Dermis blood vessel endothelial cell (primary cell): ENCODE data around the gene UBL4B. TPM values are rescaled to one million over a fixed set of nuclear protein-coding genes. Genes with fewer than 3 reads are reported as not detected.
"Not testable (repeated sequence)": the region's sequence is repeated elsewhere in the genome, so short reads cannot be mapped to it uniquely, and the experiment has no call there.

Source experiments
- DNase-seq: peaks from one replicate; pipeline ENCODE4 v3.0.0; 2010
- total RNA-seq: library from RNA; depleted of rRNA; stranded (reverse); fragments of >200 nt; gene quantifications from 2 replicates; pipeline ENCODE4 v1.2.3, GENCODE V29; 2014

UBL4B gene, protein sequence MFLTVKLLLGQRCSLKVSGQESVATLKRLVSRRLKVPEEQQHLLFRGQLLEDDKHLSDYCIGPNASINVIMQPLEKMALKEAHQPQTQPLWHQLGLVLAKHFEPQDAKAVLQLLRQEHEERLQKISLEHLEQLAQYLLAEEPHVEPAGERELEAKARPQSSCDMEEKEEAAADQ
- total RNA-seq = not detected in 2 replicates

GRCh38 chr1:110112143-110112542 lies at the start of gene UBL4B:
Gene UBL4B, plus strand, starts transcription at chr1:110112443. Its CDS starts 92 bp downstream, at chr1:110112535.
- no peak for DNase-seq

GRCh38 chr1:110062612-110063011 lies 49.6 kb upstream of the UBL4B start:
- DNase-seq = no peak

GRCh38 chr1:110063781-110064180 lies 48.5 kb upstream of the UBL4B start:
- no peak for DNase-seq

DNA sequence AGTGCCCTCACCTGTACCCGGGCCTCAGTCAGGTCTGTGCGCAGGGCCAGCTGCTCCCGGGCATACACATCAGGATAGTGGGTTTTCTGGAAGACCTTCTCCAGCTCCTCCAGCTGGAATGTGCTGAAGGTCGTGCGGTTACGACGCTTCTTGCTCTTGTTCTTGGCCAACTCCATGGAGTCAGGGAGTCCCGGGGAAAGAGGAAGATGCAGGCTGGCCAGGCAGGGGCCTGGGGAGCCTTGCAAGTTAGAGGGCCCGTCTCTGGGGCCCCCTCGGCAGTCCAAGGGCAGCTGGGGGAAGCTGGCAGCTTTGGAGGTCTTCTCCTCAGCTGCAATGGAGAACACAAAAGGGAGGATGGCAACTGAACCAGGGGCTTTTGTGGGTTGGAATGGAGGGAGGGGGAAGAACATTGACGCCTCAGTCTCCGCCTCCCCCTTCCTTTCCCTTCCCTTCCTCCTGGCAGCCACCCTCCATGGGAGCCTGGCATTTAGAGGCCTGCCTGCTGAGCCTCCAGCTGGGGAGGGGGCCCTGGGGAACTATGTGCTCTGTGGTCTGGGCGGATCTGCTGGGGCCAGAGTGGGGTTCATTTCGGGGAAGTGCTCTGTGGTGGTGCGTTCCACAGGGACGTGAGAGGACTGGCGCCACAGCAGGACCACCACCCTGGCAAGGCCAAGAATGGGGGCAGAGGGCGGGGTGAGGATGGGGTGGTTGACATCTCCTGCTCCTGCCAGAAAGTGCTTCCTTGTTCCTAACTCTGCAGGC lies 47.5 kb upstream of the UBL4B start:
- DNase-seq = no peak

- no peak for DNase-seq
Observed at GRCh38 chr1:110065841-110066240, 46.4 kb upstream of the UBL4B start.

GRCh38 chr1:110067479-110067892 lies 44.8 kb upstream of the UBL4B start:
- DNase-seq = no peak

DNA sequence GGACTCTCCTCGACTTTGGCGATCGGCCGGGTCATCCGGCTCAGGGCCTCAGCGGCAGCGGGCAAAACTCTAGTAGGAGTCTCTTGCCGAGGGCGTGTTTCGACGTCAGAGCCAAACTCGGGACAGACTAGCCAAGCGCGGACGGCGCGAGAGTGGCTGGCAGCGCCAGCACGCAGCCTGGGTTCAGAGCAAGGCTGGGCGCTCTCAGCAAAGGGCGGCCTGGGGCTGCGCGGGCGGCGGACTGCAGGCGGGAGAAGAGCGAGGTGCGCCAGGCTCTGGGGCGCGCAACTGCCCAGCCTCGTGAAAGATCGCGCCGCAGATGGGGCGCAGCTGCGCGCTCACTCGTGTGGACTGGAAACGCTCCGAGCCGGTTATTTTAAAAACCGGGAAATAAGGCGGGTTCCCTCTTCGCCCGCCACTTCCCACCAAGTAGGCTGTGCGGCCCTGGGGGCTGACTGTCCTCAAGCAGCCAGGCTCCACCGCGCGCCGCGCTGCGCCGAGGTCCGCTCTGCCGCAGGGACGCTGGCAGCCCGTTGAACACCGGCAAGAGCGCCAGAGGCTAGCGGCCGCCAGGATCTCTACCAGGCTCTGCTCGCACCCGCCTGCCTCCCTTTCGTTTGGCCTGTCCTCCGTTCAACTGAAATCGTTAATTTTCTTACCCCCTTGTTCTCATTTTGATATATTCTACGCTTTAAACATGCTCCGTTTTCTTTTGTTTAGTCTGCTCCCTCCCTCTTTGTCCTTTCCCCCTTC lies 44.2 kb upstream of the UBL4B start:
- peak; percentile 23 for DNase-seq

DNA sequence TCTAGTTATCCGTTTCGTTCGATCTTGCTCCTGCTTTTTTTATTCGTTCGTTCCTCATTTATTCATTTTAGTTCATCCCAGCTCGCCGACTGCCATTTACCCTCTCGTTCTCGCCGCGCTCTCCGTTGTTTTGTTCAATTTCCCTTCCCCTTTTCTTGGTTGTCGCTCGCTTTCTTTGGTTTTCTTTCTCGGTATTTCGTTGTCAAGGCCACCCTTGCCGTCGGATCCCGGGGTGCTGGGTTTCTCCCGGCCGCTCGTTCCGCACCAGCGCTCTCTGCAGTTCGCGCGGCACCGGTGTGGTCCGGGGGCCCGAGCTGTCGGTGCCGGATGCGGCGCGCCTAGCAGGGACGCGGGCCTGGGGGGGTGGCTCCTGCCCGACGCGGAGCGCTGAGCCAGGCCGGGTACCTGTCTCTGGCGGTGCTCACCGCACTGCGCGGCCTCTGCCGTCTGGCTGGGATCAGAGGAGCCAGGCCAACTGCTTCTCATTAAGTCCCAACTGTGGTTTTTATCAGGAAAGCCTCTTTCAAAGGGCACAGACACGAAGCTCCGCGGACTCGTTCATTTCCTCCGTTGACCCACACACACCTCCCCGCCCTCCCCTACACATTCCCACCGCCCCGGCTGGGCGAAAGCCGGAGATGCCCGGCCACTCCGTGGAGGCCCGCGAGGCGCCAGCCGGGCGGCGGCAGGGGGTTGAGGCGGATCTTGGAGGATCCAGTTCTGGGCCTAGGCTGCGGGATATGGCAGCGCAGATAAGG lies 43.4 kb upstream of the UBL4B start:
- DNase-seq = no peak

DNA sequence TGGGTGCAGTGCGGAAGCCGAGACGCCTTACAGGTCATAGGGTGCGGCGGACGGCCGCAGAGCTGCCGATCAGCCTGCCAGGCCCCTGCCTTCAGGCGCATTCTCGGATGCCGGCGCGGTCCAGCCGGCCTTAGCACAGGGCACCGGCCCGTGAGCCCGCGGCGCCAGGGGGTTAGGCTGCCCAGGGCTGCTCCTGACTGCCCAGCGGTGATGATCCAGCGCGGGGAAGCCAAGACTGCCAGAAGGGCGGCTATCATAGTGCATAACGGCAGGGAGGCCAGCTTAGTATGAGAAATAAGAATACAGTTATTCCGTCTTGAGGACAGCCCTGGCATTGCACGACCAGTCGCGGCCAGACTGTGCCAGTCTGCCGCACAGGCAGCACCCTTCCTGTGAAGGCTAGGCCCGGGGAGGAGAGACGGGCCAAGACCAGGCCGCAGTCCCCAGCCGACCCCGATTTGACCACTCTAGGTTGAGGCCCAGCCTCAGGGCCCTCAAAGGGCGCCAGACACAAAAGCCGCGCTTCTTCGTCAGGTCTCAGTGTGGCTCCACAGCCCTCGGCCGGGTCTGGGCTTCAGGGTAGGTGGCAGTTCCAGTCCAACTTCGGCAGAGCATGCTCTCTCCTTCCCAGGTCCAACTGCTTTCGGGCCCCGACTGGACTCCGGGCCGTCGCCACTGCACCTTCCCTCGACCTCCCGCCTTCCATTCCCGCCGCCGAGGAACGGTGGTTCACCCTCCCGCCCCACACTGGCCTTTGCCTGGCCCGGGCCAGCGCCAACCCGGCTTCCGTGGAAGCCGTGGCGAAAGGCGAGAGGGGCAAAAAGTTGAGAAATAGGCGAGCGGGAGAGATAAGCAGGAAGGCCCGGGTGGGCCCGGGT lies 42.6 kb upstream of the UBL4B start:
- DNase-seq = peak; percentile 16

DNA sequence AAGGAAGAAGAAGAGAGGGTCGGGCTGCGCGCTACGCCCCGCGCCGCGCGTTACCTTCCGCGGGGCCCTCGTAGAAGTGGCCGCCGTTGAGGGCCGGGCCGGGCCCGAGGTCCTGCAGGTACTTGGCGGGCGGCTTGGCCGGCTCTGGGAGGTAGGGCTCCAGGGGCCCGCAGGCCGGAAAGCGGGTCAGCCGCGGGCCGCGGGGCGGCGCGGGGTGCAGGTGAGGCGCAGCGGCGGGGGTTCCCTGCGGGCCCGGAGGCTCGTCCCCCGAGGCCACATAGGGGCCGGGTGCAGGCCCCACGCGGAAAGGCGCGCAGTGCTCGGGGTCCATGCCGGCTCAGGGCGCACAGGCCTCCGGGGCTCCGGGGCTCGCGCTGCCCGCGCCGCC lies 42.0 kb upstream of the UBL4B start:
- DNase-seq = no peak

GRCh38 chr1:110070671-110071242 lies 41.5 kb upstream of the UBL4B start, which contains the start of gene ALX3:
Gene ALX3, minus strand, starts transcription at chr1:110070672. Its CDS starts 60 bp downstream, at chr1:110070612.
- DNase-seq = no peak

- DNase-seq = no peak
Observed at GRCh38 chr1:110074166-110074565, 38.1 kb upstream of the UBL4B start.

DNA sequence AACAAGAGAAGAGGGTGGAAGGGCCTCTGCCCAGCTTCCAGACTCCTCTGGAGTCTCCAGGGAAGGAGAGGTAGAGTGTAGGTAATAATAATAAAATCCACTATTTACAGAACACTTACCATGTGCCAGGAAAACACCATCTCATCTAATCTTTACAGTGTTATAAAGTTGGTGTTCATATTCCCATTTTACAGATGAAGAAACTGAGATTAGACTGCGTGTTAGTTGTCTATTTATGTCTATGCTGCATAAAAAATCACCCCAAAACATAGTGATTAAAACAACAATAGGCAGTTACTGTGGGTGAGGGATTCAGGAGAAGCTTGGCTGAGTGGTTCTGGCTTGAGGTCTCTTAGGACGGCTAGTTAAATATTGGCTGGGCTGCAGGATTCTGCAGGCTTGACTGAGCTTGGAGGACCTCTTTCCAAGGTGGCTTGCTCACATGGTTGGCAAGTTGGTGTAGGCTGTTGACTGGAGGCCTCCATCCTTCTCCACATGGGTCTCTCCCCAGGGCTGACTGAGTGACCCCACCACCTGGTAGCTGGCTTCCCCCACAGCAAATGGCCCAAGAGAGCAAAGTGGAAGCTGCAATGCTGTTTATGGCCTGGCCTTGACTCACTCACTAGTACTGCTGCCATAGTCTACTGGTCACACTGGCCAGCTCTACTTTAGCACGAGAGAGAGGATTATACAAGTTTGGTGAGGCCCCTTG lies 35.3 kb upstream of the UBL4B start:
- no peak for DNase-seq

GRCh38 chr1:110079995-110080394 lies 32.2 kb upstream of the UBL4B start:
- not testable (repeated sequence) for DNase-seq

GRCh38 chr1:110081061-110081460 lies 31.2 kb upstream of the UBL4B start:
- no peak for DNase-seq

- no peak for DNase-seq
Observed at GRCh38 chr1:110082477-110082876, 29.8 kb upstream of the UBL4B start.

- DNase-seq = no peak
Observed at GRCh38 chr1:110083061-110083865, 29.0 kb upstream of the UBL4B start.

- DNase-seq = no peak
Observed at GRCh38 chr1:110083866-110084226, 28.4 kb upstream of the UBL4B start.

DNA sequence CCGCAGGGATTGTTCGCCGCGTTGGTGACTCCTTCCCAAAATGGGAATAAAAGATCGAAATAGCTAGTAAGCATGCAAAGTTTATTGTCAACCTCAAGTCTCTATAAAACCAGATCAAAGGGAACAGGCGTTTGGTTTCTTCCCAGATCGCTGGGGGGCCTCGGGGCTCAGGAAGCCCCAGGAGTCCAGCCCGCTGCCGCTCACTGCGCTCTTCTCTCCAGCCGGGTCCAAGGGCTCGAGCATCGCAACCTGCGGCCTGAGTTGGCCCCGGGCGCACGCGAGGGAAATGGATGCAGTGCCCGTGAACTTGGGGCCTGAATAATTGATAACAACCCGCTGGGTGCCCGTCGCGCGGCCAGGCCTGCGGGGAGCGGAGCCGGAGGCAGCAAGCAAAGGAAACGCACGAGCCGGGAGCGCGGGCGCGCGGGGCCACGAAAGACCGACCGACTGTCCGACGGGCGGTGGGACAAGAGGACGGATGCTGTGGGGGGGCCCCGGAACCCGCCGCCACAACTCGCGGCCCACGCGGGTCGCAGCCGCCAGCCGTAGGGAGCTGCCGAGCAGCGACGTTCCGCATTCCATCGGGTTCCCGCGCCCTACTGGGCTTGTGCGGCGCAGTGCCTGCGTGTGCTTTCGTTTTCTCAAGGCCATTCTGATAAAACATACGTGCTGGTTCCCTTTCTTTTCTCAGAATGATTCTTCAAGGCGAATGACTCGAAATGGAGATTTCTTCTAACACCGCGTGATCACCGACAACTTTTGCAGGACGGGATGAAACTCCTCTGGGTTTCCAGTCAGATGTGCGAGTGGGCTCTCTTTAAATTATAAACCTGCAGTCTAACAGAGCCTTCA lies 27.8 kb upstream of the UBL4B start:
- DNase-seq = peak; percentile 42
